ENCODE results near the gene SERPINB12.

DNA sequence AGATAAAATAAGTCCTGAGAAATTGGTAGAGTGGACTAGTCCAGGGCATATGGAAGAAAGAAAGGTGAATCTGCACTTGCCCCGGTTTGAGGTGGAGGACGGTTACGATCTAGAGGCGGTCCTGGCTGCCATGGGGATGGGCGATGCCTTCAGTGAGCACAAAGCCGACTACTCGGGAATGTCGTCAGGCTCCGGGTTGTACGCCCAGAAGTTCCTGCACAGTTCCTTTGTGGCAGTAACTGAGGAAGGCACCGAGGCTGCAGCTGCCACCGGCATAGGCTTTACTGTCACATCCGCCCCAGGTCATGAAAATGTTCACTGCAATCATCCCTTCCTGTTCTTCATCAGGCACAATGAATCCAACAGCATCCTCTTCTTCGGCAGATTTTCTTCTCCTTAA is 54.8 kb downstream of the SERPINB12 start:
- TF ChIP-seq, protein P1, sequence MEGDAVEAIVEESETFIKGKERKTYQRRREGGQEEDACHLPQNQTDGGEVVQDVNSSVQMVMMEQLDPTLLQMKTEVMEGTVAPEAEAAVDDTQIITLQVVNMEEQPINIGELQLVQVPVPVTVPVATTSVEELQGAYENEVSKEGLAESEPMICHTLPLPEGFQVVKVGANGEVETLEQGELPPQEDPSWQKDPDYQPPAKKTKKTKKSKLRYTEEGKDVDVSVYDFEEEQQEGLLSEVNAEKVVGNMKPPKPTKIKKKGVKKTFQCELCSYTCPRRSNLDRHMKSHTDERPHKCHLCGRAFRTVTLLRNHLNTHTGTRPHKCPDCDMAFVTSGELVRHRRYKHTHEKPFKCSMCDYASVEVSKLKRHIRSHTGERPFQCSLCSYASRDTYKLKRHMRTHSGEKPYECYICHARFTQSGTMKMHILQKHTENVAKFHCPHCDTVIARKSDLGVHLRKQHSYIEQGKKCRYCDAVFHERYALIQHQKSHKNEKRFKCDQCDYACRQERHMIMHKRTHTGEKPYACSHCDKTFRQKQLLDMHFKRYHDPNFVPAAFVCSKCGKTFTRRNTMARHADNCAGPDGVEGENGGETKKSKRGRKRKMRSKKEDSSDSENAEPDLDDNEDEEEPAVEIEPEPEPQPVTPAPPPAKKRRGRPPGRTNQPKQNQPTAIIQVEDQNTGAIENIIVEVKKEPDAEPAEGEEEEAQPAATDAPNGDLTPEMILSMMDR (IDR thresholded peaks at IDR 0.05), result no peak
- TF ChIP-seq POLR2A (IDR thresholded peaks at IDR 0.05), result no peak
